Measurements from ENCODE around the gene FXYD2. TPM values are rescaled to one million over a fixed set of nuclear protein-coding genes. Genes with fewer than 3 reads are reported as not detected.

Gene FXYD2
- total and polyA plus RNA-seq, 2 of the 8 experiments (the other 6 are each of a cell fraction or from before 2014, with no cell fraction given), result 0.89 to 1.1 TPM

GRCh38 chr11:117782101-117782500 lies 42.4 kb downstream of the FXYD2 start:
- Histone ChIP-seq H3K23me2 (ENCODE audit: low read depth, low read length) (no peaks in the 10 kb centered on the region), H3K14ac (ENCODE audit: insufficient read length) (no peak overlapping the region), H4K5ac (ENCODE audit: insufficient read length, low read depth, low read length) (no peak overlapping the region), H3K27ac (ENCODE audit: low read depth, low read length) (no peak overlapping the region), H3K23ac (ENCODE audit: insufficient read length) (no peak overlapping the region), H3K27me3 (replicated peaks in 1 of 4; ENCODE audit: control insufficient read depth in 3 of 4, extremely low read depth in 1 of 4, insufficient read depth in 3 of 4, low read length in 3 of 4) (0 out of 7 replicates have a peak, but pooled peaks cover 0 to 1% (median 0%) of the 10 kb centered on the region in 4 experiments), H4K91ac (replicated peaks; ENCODE audit: insufficient read length, low read length) (no peak overlapping the region), H2BK15ac (ENCODE audit: low read length) (no peak overlapping the region), H2AK5ac (ENCODE audit: low read depth, low read length) (no peak overlapping the region), H3K9me3 (ENCODE audit: insufficient read depth in 2 of 2, low read depth in 1 of 2, low read length in 1 of 2) (no peaks in the 10 kb centered on the region), H2BK20ac (ENCODE audit: low read length) (no peak overlapping the region), H3K79me1 (ENCODE audit: low read depth, low read length) (no peaks in the 10 kb centered on the region), H3K9ac (replicated peaks in 1 of 4; ENCODE audit: extremely low read depth in 1 of 4, low read depth in 3 of 4, low read length in 3 of 4) (no peak overlapping the region), H2BK120ac (replicated peaks; ENCODE audit: low read depth, low read length) (no peak overlapping the region), H4K20me1 (replicated peaks in 1 of 2; ENCODE audit: control insufficient read depth in 1 of 2, insufficient read depth in 2 of 2, low read length in 2 of 2) (no peaks in the 10 kb centered on the region), H3K4me2 (ENCODE audit: insufficient read depth in 1 of 2, low read depth in 2 of 2, low read length in 2 of 2) (no peak overlapping the region), H2BK12ac (ENCODE audit: low read depth, low read length) (no peak overlapping the region), H3K4me3 (ENCODE audit: extremely low read depth in 1 of 4, insufficient read depth in 2 of 4, low read depth in 3 of 4, low read length in 4 of 4) (no peak overlapping the region), H4K8ac (ENCODE audit: extremely low read depth, insufficient read depth, low read length) (no peak overlapping the region), H3K79me2 (ENCODE audit: control insufficient read depth in 1 of 2, insufficient read depth in 2 of 2, low read length in 2 of 2) (no peaks in the 10 kb centered on the region), H3K56ac (replicated peaks; ENCODE audit: insufficient read length, low read depth, low read length) (no peak overlapping the region), H2AFZ (ENCODE audit: low read length) (no peak overlapping the region), H3K4ac (replicated peaks; ENCODE audit: insufficient read length, low read depth, low read length) (no peak overlapping the region), H3K4me1 (replicated peaks in 1 of 4; ENCODE audit: control insufficient read depth in 3 of 4, insufficient read depth in 4 of 4, low read length in 3 of 4) (no peaks in the 10 kb centered on the region), H3K18ac (ENCODE audit: extremely low read depth, low read length) (no peak overlapping the region), H2BK5ac (ENCODE audit: low read depth, low read length) (no peak overlapping the region), H3K36me3 (ENCODE audit: control insufficient read depth in 2 of 4, insufficient read depth in 4 of 4, low read length in 3 of 4) (no peaks in the 10 kb centered on the region)
- ChIA-PET CTCF (ENCODE audit: partially characterized antibody) (interaction anchor here (1.3 kb wide), 1 partner anchor 357 kb away, joined by 3 read pairs; no protein-coding TSS in a partner anchor), POLR2A (ENCODE audit: partially characterized antibody) (no interaction called here)
- FAIRE-seq (no peak), DNase-seq (ENCODE audit: low read depth in 1 of 2, low spot score in 2 of 2) (no peak)
- TF ChIP-seq CREB1 (IDR thresholded peaks at IDR 0.05), result no peak
- TF ChIP-seq NRF1 (IDR thresholded peaks at IDR 0.05; ENCODE audit: low read depth, low read length), result no peak
- no peak for TF ChIP-seq HDAC6 (IDR thresholded peaks at IDR 0.05; ENCODE audit: low read depth, low read length)
- no peak for TF ChIP-seq TBP (IDR thresholded peaks at IDR 0.05; ENCODE audit: low read depth, low read length)
- no peak for TF ChIP-seq FOSL1 (IDR thresholded peaks at IDR 0.05; ENCODE audit: insufficient read depth, low read depth, low read length)
- TF ChIP-seq NANOG (IDR thresholded peaks at IDR 0.05; ENCODE audit: insufficient read depth, low read depth, low read length, poor library complexity, severe bottlenecking), result no peak
- no peak for TF ChIP-seq SRF (IDR thresholded peaks at IDR 0.05; ENCODE audit: low read depth, low read length)
- no peak for TF ChIP-seq RNF2 (IDR thresholded peaks at IDR 0.05; ENCODE audit: borderline replicate concordance, low read depth, low read length, missing control alignments, poor library complexity, severe bottlenecking)
- no peak for TF ChIP-seq RXRA (IDR thresholded peaks at IDR 0.05; ENCODE audit: insufficient read depth, low read depth, low read length)
- TF ChIP-seq ATF2 (IDR thresholded peaks at IDR 0.05; ENCODE audit: low read length), result no peak
- 86% methylated on average over 11 of the region's 11 CpGs; no CpG with 5 or more reads in 1 of the 2 experiments for WGBS, 2 experiments (ENCODE audit: extremely low coverage in 1 of 2, insufficient coverage in 1 of 2, insufficient read length in 1 of 2, insufficient replicate concordance in 2 of 2, low coverage in 1 of 2, low lambda C conversion rate in 2 of 2, missing lambda C conversion rate in 1 of 2)
